B cell (primary cell): Measurements from ENCODE around the gene MAFG.

Source experiments
- EZH2 ChIP-seq: IDR thresholded peaks from 2 replicates; pipeline ENCODE4 v1.6.1; 2012; ENCODE audit warnings: borderline replicate concordance, low read depth, mild to moderate bottlenecking, moderate library complexity, low read length; ENCODE audit not compliant: insufficient read depth, poor library complexity, severe bottlenecking
- TF ChIP-seq, protein P1 (sequence below): fragments of 200-600 bp; IDR thresholded peaks from one replicate; pipeline ENCODE4 v1.8.0; 2022; ENCODE audit warnings: antibody characterized with exemption, mild to moderate bottlenecking

DNA sequence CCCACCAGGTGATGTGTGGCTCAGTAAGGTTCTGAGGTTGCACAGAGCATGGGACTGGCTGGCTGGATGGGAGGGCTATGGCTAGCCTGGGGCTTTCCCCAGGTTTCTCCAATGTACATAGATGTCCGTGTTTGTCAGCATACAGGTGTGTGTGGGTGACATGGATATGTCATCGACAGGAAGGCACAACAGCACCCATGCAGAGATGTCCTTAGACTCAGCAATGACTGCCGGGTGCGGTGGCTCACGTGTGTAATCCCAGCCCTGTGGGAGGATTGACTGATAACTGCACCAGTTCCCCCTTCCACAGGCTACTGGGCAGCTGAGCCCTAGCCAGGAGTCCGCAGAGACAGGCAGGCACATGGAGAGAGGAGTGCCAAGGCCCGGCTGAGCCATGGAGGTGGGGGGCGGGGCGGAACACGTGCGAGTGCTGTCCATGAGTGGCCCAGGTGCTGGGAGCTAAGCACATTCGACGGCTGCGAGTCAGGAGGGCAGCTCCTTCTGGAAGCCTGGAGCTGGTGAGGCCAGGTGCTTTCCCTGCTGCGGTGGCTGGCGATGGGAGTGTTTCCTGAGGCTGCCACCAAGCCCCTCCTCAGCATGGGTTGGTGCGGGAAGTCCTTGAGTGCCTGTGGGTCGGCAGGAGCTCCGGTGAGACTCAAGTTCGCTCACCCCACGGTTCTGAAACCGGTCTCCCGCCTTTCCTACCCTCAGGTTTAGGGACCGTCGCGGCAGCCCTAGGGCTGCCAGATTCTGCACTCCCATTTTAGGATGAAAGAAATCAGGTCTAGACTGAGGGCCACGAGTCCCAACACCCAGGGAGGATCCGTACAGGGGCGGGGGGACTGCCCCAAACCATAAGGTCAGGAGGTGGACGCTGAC, 49.0 kb upstream of the MAFG start:
- TF ChIP-seq EZH2: no peak
- TF ChIP-seq, protein P1, sequence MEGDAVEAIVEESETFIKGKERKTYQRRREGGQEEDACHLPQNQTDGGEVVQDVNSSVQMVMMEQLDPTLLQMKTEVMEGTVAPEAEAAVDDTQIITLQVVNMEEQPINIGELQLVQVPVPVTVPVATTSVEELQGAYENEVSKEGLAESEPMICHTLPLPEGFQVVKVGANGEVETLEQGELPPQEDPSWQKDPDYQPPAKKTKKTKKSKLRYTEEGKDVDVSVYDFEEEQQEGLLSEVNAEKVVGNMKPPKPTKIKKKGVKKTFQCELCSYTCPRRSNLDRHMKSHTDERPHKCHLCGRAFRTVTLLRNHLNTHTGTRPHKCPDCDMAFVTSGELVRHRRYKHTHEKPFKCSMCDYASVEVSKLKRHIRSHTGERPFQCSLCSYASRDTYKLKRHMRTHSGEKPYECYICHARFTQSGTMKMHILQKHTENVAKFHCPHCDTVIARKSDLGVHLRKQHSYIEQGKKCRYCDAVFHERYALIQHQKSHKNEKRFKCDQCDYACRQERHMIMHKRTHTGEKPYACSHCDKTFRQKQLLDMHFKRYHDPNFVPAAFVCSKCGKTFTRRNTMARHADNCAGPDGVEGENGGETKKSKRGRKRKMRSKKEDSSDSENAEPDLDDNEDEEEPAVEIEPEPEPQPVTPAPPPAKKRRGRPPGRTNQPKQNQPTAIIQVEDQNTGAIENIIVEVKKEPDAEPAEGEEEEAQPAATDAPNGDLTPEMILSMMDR: no peak
